IgD-negative memory B cell (primary cell): Measurements from ENCODE around the gene CDH6. TPM values are rescaled to one million over a fixed set of nuclear protein-coding genes. Genes with fewer than 3 reads are reported as not detected.

Source experiments
- H3K27ac Mint-ChIP-seq, 3 donors: one replicate each; pipeline ENCODE4 v1.8.0; 2020 to 2022; ENCODE audit warnings: mild to moderate bottlenecking in 3 of 3, mixed read lengths in 3 of 3, moderate library complexity in 1 of 3
- H3K27me3 Mint-ChIP-seq: one replicate; pipeline ENCODE4 v1.8.0; 2021; ENCODE audit warnings: mixed read lengths
- H3K36me3 Mint-ChIP-seq: one replicate; pipeline ENCODE4 v1.8.0; 2020; ENCODE audit warnings: mild to moderate bottlenecking, mixed read lengths
- H3K4me1 Mint-ChIP-seq, 3 donors: one replicate each; pipeline ENCODE4 v1.8.0; 2020 to 2022; ENCODE audit warnings: mixed read lengths in 3 of 3, mild to moderate bottlenecking in 1 of 3
- H3K4me3 Mint-ChIP-seq, 4 donors: one replicate each; pipeline ENCODE4 v1.8.0; 2020 to 2022; ENCODE audit warnings: mild to moderate bottlenecking in 4 of 4, mixed read lengths in 4 of 4, moderate library complexity in 3 of 4
- H3K9me3 Mint-ChIP-seq, 3 donors: one replicate each; pipeline ENCODE4 v1.8.0; 2020 to 2021; ENCODE audit warnings: mixed read lengths in 3 of 3, mild to moderate bottlenecking in 1 of 3
- polyA plus RNA-seq: library from polyadenylated mRNA; unstranded; fragments of 300-500 nt; fragmentation: Illumina TruSeq; gene quantifications from one replicate; pipeline ENCODE4 v1.2.3, GENCODE V29; 2021

Gene CDH6
- polyA plus RNA-seq, 1 donor from 2014 or later: not detected

DNA sequence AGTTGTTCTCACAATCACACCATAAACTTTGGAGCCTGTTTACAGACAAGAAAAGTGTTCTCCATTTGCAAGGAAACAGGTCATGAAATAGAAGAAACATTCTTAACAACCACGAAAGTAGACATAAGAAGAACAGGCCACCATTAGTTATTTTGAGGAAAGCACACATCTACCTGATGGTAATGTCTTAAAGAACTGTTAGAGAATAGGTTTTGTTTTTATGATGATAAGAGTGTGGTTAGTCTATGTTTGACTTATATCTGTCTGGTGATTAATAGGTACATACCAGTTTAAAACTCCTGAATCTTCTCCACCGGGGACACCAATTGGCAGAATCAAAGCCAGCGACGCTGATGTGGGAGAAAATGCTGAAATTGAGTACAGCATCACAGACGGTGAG lies 108.3 kb downstream of the CDH6 start:
- no peak overlapping the region for H3K27ac Mint-ChIP-seq
- peaks cover 0 to 5% (median 0%) of the 10 kb centered on the region in 3 donors for H3K9me3 Mint-ChIP-seq
- H3K27me3 Mint-ChIP-seq: no peaks in the 10 kb centered on the region
- no peak overlapping the region for H3K4me3 Mint-ChIP-seq
- peaks cover 3% of the 10 kb centered on the region for H3K36me3 Mint-ChIP-seq
- no peaks in the 10 kb centered on the region for H3K4me1 Mint-ChIP-seq

DNA sequence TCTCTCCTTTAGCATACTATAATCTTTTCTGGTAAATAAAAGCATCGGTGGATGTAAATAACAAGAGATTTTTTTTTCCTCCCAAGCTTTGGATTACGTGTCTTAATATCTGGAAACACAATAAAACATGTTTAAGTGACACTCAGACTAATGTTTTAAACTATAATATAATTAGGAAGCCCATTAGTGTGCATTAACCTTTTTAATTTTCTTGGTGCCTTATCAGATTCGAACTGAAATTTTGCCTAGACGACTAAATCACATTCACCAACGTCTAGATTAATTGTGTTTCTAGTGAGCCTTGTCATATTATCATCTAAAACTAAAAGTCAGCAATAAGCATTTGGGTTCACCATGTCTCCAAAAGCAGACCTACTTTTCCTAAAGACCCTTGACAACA lies 110.2 kb downstream of the CDH6 start:
- H3K36me3 Mint-ChIP-seq: peaks cover 3% of the 10 kb centered on the region

GRCh38 chr5:31317665-31318064 lies 124.2 kb downstream of the CDH6 start:
- Mint-ChIP-seq H3K27ac (no peak overlapping the region), H3K9me3 (peaks cover 0 to 4% (median 0%) of the 10 kb centered on the region in 3 donors), H3K36me3 (no peaks in the 10 kb centered on the region), H3K4me1 (no peaks in the 10 kb centered on the region), H3K27me3 (peaks cover 2% of the 10 kb centered on the region), H3K4me3 (no peak overlapping the region)

More for the DNA sequence above, 110.2 kb downstream of the CDH6 start:
- Mint-ChIP-seq H3K27ac (no peak overlapping the region), H3K4me1 (no peaks in the 10 kb centered on the region), H3K9me3 (peaks cover 0 to 5% (median 0%) of the 10 kb centered on the region in 3 donors), H3K27me3 (no peaks in the 10 kb centered on the region), H3K4me3 (no peak overlapping the region)

DNA sequence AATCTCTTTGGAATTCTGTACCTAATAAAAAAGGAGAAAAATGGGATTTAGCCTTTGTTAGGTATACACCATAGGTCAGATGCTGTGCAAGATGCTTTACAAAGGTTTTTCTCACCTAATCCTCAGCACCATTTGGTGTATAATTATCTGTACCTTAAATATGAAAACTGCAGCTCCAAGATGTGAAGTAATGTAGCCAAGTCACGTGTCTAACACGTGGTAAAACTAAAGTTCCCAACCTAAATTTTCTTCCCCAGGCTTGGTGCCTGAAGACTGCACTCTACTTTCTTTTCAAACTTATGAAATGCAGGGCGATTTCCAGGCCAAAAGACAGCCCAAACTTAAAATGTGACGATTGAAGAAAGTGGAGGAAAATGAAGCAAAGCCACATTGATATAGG lies 125.8 kb downstream of the CDH6 start:
- H3K27ac Mint-ChIP-seq: no peak overlapping the region
- H3K9me3 Mint-ChIP-seq: peaks cover 0 to 4% (median 0%) of the 10 kb centered on the region in 3 donors
- H3K4me3 Mint-ChIP-seq: no peak overlapping the region
- H3K27me3 Mint-ChIP-seq: peaks cover 2% of the 10 kb centered on the region
- H3K36me3 Mint-ChIP-seq: no peaks in the 10 kb centered on the region
- H3K4me1 Mint-ChIP-seq: no peaks in the 10 kb centered on the region

DNA sequence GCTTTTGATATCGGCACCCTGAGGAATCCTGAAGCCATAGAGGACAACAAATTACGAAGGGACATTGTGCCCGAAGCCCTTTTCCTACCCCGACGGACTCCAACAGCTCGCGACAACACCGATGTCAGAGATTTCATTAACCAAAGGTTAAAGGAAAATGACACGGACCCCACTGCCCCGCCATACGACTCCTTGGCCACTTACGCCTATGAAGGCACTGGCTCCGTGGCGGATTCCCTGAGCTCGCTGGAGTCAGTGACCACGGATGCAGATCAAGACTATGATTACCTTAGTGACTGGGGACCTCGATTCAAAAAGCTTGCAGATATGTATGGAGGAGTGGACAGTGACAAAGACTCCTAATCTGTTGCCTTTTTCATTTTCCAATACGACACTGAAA lies 129.5 kb downstream of the CDH6 start:
- peaks cover 2% of the 10 kb centered on the region for H3K27me3 Mint-ChIP-seq
- H3K27ac Mint-ChIP-seq: no peak overlapping the region
- H3K4me1 Mint-ChIP-seq: no peaks in the 10 kb centered on the region
- H3K4me3 Mint-ChIP-seq: no peak overlapping the region
- peaks cover 0 to 3% (median 0%) of the 10 kb centered on the region in 3 donors for H3K9me3 Mint-ChIP-seq
- H3K36me3 Mint-ChIP-seq: no peaks in the 10 kb centered on the region

GRCh38 chr5:31324842-31325241 lies 131.4 kb downstream of the CDH6 start:
- no peaks in the 10 kb centered on the region for H3K9me3 Mint-ChIP-seq
- H3K27ac Mint-ChIP-seq: no peak overlapping the region
- H3K36me3 Mint-ChIP-seq: no peaks in the 10 kb centered on the region
- no peak overlapping the region for H3K4me3 Mint-ChIP-seq
- no peaks in the 10 kb centered on the region for H3K4me1 Mint-ChIP-seq
- H3K27me3 Mint-ChIP-seq: peaks cover 2% of the 10 kb centered on the region

DNA sequence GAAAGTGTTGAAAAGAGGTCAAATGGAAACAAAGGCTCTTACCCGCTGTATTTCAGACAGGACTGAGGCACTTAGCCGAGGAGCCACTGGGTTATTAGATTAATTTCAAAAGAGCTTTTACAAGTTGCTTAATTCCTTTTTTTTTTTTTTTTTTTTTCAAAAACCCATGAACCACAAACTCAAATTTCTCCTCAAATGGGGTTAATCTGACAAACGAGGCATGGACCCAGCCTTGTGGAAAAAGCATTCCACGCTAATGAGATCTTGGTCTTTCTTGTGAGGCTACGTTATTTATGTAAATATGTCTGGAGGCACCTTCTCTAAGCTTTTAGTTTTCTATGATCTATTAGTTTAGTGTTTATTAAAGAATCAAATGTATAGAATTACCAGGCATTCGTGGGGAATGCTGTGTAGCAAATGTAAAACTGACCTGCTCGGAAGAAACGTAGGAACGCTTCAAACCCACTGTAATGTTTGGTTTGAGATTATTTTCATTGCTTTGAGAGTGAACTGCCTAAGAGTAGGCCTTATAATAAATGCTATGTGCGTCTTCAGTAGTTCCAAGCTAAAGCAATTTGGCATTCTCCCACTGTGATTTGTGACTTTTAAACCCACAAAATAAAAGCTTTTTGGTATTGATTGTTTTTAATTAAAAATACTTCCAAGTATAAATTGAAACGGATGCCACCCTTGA lies 134.7 kb downstream of the CDH6 start:
- no peak overlapping the region for H3K27ac Mint-ChIP-seq
- H3K27me3 Mint-ChIP-seq: no peaks in the 10 kb centered on the region
- no peaks in the 10 kb centered on the region for H3K36me3 Mint-ChIP-seq
- no peak overlapping the region for H3K4me3 Mint-ChIP-seq
- no peaks in the 10 kb centered on the region for H3K4me1 Mint-ChIP-seq
- no peaks in the 10 kb centered on the region for H3K9me3 Mint-ChIP-seq

DNA sequence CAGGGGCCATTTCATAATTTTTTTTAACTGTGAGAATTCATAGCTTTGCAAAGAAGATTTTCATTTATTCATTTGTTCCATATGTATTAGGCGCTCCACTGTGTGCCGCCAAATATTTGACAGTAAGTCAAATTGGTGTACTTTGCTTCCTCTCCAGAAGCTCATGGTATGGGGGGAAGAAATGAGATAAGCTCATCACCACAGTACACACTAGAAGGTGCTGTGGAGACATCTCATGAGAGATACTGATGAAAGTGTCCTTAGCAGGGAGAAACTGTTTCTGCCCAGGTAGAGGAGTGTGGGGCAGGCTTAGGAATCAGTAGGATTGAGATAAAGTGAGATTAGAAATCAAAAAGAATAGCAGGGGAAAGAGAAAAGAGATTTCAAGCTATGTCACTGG lies 136.2 kb downstream of the CDH6 start:
- peak overlapping the region in 1 of 3 donors; percentile 11 for H3K27ac Mint-ChIP-seq
- no peaks in the 10 kb centered on the region for H3K4me1 Mint-ChIP-seq
- no peaks in the 10 kb centered on the region for H3K9me3 Mint-ChIP-seq
- H3K36me3 Mint-ChIP-seq: no peaks in the 10 kb centered on the region
- no peak overlapping the region for H3K4me3 Mint-ChIP-seq
- no peaks in the 10 kb centered on the region for H3K27me3 Mint-ChIP-seq

DNA sequence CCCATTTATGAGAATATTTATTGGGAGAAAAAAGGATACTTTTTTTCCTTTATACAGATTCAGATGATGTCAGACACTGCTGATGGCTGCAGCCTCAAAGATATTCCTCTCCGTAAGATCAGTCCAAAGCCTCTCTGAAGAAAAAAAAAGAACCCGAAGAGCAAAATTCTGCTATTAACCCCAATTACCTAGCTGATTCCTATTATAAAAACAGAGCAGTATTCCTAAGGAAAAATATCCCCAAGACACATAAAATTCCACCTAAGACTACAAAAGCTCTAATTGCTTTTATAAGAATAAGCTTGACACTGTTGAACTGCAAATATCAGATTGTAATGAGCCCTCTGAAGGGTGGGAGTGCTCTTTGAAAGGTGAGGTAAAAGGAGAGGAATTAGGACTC lies 138.7 kb downstream of the CDH6 start:
- Mint-ChIP-seq H3K27ac (no peak overlapping the region), H3K36me3 (no peaks in the 10 kb centered on the region), H3K4me3 (no peak overlapping the region), H3K9me3 (no peaks in the 10 kb centered on the region), H3K4me1 (no peaks in the 10 kb centered on the region), H3K27me3 (no peaks in the 10 kb centered on the region)

GRCh38 chr5:31333475-31333874 lies 140.0 kb downstream of the CDH6 start:
- Mint-ChIP-seq H3K36me3 (no peaks in the 10 kb centered on the region), H3K27ac (no peak overlapping the region), H3K9me3 (no peaks in the 10 kb centered on the region), H3K4me3 (no peak overlapping the region), H3K4me1 (no peaks in the 10 kb centered on the region), H3K27me3 (no peaks in the 10 kb centered on the region)

DNA sequence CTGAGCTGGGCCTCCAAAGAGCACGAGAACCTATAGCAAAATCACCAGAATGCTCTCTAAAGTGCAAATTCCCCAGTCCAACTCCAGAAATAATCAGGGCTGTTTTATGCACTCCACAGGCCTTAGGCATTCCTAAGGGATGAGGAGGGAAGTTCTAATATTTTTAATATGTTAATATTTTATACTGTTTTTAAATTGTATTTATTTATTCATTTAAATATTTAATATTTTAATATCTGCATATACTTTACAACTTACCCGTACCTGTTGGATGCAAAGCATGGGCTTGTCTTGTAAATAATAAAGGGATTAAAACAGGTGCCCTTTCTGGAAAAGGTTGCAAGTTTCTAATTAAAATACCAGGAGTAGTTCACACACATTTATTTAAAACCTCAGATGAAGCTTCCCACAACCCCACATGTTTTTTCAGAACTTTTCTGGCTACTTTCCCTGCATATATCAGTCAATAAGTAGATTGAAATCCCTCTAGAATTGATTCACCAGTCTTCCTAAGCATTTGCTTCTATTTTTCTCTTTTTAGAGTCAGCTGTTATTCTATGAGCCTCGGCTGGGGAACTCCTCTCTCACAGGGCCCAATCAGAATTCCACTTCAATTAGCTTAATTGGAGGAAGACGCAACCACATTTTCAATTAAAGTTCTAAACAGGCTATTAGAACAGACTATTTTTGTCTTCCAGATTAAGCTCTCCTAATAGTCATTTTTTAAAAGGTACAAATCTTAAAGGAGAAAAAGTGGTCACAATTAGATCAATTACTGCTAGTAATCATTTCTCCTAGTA lies 140.8 kb downstream of the CDH6 start:
- no peak overlapping the region for H3K4me3 Mint-ChIP-seq
- no peak overlapping the region for H3K27ac Mint-ChIP-seq
- H3K27me3 Mint-ChIP-seq: no peaks in the 10 kb centered on the region
- no peaks in the 10 kb centered on the region for H3K9me3 Mint-ChIP-seq
- no peaks in the 10 kb centered on the region for H3K36me3 Mint-ChIP-seq
- no peaks in the 10 kb centered on the region for H3K4me1 Mint-ChIP-seq

- no peaks in the 10 kb centered on the region for H3K4me1 Mint-ChIP-seq
- no peaks in the 10 kb centered on the region for H3K36me3 Mint-ChIP-seq
- no peaks in the 10 kb centered on the region for H3K27me3 Mint-ChIP-seq
- no peak overlapping the region for H3K4me3 Mint-ChIP-seq
- H3K27ac Mint-ChIP-seq: no peak overlapping the region
- H3K9me3 Mint-ChIP-seq: no peaks in the 10 kb centered on the region
These were observed 142.0 kb downstream of the CDH6 start for GRCh38 chr5:31335456-31335855.

DNA sequence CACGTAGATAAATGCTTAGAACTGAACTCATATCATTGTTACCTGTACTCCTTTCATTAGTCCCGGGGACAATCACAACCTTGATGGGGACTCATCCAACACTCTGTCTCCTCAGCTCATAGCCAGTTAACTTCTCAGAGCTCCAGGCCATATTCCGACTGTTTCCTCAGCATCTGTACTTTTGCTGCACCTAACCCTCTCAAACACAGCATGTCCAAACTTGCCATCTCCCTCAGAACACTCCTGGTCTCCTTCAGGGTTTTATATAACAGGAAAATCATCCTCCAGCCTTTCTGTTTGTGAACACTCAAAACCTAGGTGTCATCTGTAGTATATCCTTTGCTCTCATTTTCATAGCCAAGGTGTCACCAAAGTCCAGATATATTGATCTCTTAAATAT lies 150.5 kb downstream of the CDH6 start:
- Mint-ChIP-seq H3K4me3 (no peak overlapping the region), H3K9me3 (peaks cover 0 to 5% (median 0%) of the 10 kb centered on the region in 3 donors), H3K4me1 (no peaks in the 10 kb centered on the region), H3K36me3 (peaks cover 2% of the 10 kb centered on the region), H3K27me3 (peaks cover 1% of the 10 kb centered on the region), H3K27ac (no peak overlapping the region)

DNA sequence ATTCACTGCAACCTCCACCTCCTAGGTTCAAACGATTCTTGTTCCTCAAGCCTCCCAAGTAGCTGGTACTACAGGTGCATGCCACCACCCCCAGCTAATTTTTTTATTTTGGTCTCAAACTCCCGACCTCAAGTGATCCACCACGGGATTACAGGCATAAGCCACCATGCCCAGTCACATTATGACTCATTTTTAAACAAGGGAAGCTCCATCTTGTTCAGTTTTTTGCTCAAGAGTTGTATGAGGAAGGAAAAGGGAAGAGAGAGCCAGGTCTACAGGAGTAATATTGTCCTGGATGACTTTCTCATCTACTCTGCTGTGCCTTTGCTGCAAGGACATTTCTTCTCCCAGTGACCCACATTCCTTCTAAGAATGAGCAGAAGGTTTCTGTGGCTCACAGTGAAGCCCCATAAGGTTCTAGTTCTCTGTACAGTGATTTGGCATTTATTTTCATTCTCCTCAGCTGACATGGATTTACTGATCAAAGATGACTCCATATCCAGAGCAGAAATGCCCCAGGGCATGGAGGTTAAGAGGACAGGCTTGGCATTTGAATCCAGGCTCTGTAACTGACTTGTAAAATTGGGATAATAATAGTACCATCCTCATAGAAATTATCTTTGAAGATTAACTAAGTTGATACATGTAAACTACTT lies 153.5 kb downstream of the CDH6 start:
- H3K36me3 Mint-ChIP-seq: peaks cover 2% of the 10 kb centered on the region
- H3K27me3 Mint-ChIP-seq: peaks cover 1% of the 10 kb centered on the region
- H3K4me1 Mint-ChIP-seq: no peaks in the 10 kb centered on the region
- no peak overlapping the region for H3K27ac Mint-ChIP-seq
- peaks cover 0 to 3% (median 0%) of the 10 kb centered on the region in 3 donors for H3K9me3 Mint-ChIP-seq
- no peak overlapping the region for H3K4me3 Mint-ChIP-seq

- no peaks in the 10 kb centered on the region for H3K4me1 Mint-ChIP-seq
- no peak overlapping the region for H3K27ac Mint-ChIP-seq
- H3K36me3 Mint-ChIP-seq: no peaks in the 10 kb centered on the region
- no peaks in the 10 kb centered on the region for H3K9me3 Mint-ChIP-seq
- H3K27me3 Mint-ChIP-seq: peaks cover 1% of the 10 kb centered on the region
- H3K4me3 Mint-ChIP-seq: no peak overlapping the region
These were observed 154.0 kb downstream of the CDH6 start for GRCh38 chr5:31347552-31347905.
